NCI-H146 (cell line): ENCODE measurements around the gene EVI5L.

ENCODE experiments used
- DNase-seq: peaks from one replicate; lab custom pipeline; 2025; lab: John Stamatoyannopoulos, UW

Gene EVI5L

GRCh38 chr19:7860714-7861618 lies 30.9 kb downstream of the EVI5L start:
- no peak for DNase-seq

- DNase-seq = peak; percentile 57
These were observed 31.8 kb downstream of the EVI5L start for GRCh38 chr19:7861619-7862412.

GRCh38 chr19:7862413-7862951 lies 32.5 kb downstream of the EVI5L start:
- DNase-seq = peak; percentile 67

GRCh38 chr19:7863157-7863970 lies 33.3 kb downstream of the EVI5L start:
- DNase-seq = no peak

GRCh38 chr19:7863971-7864689 lies 34.1 kb downstream of the EVI5L start:
- DNase-seq = no peak

- no peak for DNase-seq
These were observed 34.7 kb downstream of the EVI5L start for GRCh38 chr19:7864690-7865074.

- DNase-seq = no peak
These were observed 35.4 kb downstream of the EVI5L start for GRCh38 chr19:7865262-7865911.

- DNase-seq = no peak
These were observed 36.5 kb downstream of the EVI5L start for GRCh38 chr19:7866399-7867091.

GRCh38 chr19:7867092-7867844 lies 37.2 kb downstream of the EVI5L start:
- DNase-seq = no peak

- no peak for DNase-seq
These were observed 38.3 kb downstream of the EVI5L start for GRCh38 chr19:7868326-7868670.

GRCh38 chr19:7868671-7869452 lies 38.8 kb downstream of the EVI5L start:
- DNase-seq = no peak

GRCh38 chr19:7869453-7869909 lies 39.5 kb downstream of the EVI5L start:
- DNase-seq = no peak

- no peak for DNase-seq
These were observed 40.0 kb downstream of the EVI5L start for GRCh38 chr19:7869910-7870511.

- peak; percentile 52 for DNase-seq
These were observed 40.8 kb downstream of the EVI5L start for GRCh38 chr19:7870571-7871436.

- peak; percentile 55 for DNase-seq
These were observed 41.7 kb downstream of the EVI5L start for GRCh38 chr19:7871437-7872305.
